LNCAP (cell line): ENCODE results near the gene TAOK3.

Experiments
- TF ChIP-seq, protein P1 (sequence below): fragments of 450-650 bp; IDR thresholded peaks from 2 replicates; pipeline ENCODE4 v1.5.1; 2017; ENCODE audit warnings: mild to moderate bottlenecking

Gene TAOK3

DNA sequence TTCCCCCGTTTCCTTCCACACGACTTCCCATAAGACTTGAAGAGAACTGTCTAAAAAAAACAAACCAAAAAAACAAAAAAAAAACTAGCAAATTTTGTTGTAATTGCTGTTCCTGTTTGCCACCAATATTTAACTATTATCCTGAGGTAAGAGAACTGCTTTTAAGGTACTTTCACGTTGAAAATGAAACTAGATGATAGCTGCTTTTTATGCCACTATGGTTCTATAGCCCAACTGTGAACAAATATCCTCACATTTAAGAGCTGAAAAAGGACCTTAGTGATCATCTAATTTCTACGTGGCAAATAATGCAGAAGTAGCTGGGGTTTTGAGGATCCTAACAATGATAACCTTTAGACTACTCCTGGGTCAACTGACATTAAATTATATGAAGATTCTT is 98.6 kb downstream of the TAOK3 start:
- TF ChIP-seq, protein P1, sequence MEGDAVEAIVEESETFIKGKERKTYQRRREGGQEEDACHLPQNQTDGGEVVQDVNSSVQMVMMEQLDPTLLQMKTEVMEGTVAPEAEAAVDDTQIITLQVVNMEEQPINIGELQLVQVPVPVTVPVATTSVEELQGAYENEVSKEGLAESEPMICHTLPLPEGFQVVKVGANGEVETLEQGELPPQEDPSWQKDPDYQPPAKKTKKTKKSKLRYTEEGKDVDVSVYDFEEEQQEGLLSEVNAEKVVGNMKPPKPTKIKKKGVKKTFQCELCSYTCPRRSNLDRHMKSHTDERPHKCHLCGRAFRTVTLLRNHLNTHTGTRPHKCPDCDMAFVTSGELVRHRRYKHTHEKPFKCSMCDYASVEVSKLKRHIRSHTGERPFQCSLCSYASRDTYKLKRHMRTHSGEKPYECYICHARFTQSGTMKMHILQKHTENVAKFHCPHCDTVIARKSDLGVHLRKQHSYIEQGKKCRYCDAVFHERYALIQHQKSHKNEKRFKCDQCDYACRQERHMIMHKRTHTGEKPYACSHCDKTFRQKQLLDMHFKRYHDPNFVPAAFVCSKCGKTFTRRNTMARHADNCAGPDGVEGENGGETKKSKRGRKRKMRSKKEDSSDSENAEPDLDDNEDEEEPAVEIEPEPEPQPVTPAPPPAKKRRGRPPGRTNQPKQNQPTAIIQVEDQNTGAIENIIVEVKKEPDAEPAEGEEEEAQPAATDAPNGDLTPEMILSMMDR, result no peak

DNA sequence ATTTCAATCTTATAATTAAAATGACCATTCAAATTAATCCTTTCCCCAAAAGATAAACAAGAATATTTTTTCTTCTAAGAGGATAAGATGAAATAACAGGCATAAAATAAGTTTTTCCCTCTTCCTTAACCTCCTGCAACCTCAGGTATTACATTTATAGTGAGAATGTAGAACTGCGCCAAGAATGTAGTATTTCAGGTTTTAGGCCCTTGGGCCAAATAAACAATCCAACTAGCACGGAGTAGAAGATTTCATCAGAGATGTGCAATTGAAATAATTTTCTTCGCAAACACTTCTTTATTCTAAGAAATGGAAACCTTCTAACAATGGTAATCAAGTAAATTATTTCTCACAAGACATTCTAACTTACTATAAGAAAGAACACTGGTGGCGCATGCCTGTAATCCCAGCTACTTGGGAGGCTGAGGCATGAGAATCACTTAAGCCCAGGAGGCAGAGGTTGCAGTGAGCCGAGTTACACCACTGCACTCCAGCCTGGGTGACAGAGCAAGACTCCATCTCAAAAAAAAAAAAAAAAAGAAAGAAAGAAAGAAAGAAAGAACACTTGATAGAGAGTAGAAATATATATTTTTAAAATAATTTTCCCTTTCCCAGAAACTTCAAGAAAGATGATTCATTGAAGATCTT is 100.8 kb downstream of the TAOK3 start:
- TF ChIP-seq, protein P1, result no peak

DNA sequence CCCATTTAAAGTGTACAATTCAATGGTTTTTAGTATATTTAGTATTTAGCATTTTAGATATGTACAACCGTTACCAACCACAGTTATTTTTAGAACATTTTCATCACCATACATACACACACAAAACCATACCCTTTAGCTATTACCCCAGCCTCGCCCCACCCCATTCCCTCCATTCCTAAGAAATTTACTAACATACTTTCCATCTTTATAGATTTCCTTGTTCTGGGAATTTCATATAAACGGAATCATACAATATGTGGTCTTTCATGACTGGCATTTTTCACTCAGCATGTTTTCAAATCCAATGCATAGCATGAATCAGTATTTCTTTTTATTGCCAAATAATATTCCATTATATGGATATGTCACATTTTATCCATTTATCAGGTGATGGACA is 101.5 kb downstream of the TAOK3 start:
- TF ChIP-seq, protein P1, result no peak

DNA sequence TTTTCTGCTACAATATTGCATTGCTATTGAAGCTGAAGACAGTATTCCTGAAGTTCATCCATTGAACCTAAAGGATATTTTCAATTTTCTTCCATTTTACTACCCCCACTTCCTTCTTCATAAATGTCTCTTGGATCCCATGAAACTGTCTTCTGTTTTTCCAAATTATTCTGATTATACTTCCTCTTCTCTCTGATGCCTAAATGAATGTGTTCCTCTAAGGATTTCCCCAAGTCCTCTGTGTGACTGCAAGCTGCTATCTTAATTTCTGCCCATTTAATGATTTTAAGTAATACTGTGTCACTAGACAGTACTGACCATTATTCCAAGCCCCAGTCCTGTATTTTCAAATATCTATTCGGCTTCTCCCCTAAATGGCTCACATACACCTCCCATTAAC is 102.9 kb downstream of the TAOK3 start:
- TF ChIP-seq, protein P1, result no peak

DNA sequence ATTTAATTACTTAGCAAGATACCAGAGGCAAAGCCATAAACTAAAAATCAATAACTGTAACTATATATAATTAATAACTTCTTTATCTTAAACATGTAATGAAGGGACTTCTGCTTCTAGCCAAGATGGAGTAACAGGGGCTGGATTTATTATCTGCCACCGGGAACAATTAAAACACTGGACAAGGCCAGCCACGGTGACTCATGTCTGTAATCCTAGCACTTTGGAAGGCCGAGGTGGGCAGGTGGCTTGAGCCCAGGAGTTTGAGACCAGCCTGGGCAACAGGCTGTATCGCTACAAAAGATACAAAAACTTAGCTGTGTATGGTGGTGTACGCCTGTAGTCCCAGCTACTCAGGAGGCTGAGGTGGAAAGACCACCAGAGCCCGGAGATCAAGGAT is 113.6 kb downstream of the TAOK3 start:
- TF ChIP-seq, protein P1, result no peak

DNA sequence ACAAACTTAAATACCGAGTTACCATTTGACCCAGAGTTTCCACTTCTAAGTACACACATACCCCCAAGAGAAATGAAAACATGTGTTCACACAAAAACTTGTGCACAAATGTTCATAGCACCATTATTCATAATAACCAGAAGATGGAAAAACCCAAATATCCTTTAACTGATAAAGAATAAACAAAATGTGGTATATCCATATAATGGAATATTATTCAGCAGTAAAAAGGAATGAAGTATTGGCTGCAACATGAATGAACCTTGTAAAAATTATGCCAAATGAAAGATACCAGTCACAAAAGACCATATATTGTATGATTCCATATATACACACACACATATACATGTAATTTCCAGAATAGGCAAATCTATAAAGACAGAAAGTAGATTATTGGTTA is 116.4 kb downstream of the TAOK3 start:
- TF ChIP-seq, protein P1, result no peak

DNA sequence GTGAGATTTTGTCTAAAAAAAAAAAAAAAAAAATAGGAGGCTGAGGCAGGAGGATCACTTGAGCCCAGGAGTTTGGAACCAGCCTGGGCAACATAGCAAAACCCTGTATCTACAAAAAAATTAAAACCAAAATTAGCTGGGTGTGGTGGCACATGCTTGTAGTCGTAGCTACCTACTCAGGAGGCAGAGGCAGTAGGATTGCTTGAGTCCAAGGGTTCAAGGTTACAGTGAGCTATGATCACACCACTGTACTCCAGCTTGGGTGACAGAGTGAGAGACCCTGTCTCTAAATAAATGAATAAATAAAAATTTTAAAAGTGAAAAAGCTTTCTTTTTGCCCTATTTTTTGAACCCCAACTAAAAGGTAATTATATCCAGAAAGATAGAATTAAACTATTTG is 123.2 kb downstream of the TAOK3 start:
- TF ChIP-seq, protein P1, result no peak

DNA sequence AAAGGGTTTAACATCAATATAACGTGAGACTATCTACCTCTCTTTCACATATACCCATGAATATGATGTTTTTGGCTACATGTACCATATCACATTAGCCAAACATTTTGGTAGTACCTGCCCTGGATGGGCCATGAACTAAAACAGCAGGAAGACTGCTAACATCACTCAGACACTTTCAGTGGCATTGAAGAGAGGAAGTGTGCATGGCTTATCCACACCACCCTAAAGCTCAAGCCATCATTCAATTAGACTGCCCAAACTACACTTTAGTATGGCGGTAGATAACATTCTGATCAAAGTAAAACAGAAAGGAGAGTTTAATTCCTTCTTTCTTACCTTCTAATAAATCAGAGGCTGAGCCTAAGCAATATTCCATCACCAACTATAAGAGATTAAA is 133.8 kb downstream of the TAOK3 start:
- TF ChIP-seq, protein P1, result no peak
